HG03135 (cell line): Measurements from ENCODE around the gene DPPA2.

ENCODE experiments used
- ATAC-seq: cut with Tn5 transposase; IDR thresholded peaks from one replicate; pipeline ENCODE4 v1.9.1; 2021; ENCODE audit warnings: mild to moderate bottlenecking, moderate library complexity; ENCODE audit not compliant: unreplicated experiment

DPPA2 gene

GRCh38 chr3:109325657-109326056 lies 9.3 kb upstream of the DPPA2 start:
- ATAC-seq, result no peak

GRCh38 chr3:109325109-109325508 lies 8.8 kb upstream of the DPPA2 start:
- no peak for ATAC-seq

GRCh38 chr3:109313061-109313460 lies 3.3 kb downstream of the DPPA2 start:
- ATAC-seq, result no peak

GRCh38 chr3:109297496-109297895 lies 18.8 kb downstream of the DPPA2 start:
- ATAC-seq, result no peak

GRCh38 chr3:109284071-109284470 lies 32.2 kb downstream of the DPPA2 start:
- no peak for ATAC-seq

GRCh38 chr3:109278546-109278945 lies 37.8 kb downstream of the DPPA2 start:
- no peak for ATAC-seq

- ATAC-seq, result no peak
Measured at GRCh38 chr3:109278141-109278540, 38.2 kb downstream of the DPPA2 start.

- ATAC-seq, result no peak
Measured at GRCh38 chr3:109275702-109276293, 40.5 kb downstream of the DPPA2 start.

- ATAC-seq, result no peak
Measured at GRCh38 chr3:109270779-109271178, 45.5 kb downstream of the DPPA2 start.

GRCh38 chr3:109269577-109270275 lies 46.6 kb downstream of the DPPA2 start:
- no peak for ATAC-seq

GRCh38 chr3:109268181-109268580 lies 48.1 kb downstream of the DPPA2 start:
- ATAC-seq, result no peak

- no peak for ATAC-seq
Measured at GRCh38 chr3:109265295-109265694, 51.0 kb downstream of the DPPA2 start.

GRCh38 chr3:109257269-109257668 lies 59.0 kb downstream of the DPPA2 start:
- ATAC-seq, result no peak

- no peak for ATAC-seq
Measured at GRCh38 chr3:109254770-109255169, 61.5 kb downstream of the DPPA2 start.

- no peak for ATAC-seq
Measured at GRCh38 chr3:109252641-109253040, 63.7 kb downstream of the DPPA2 start.
